M059J (cell line): ENCODE measurements around the gene PIP5KL1. TPM values are rescaled to one million over a fixed set of nuclear protein-coding genes. Genes with fewer than 3 reads are reported as not detected.

Source experiments
- DNase-seq: peaks from one replicate; pipeline ENCODE4 v3.0.0-alpha.2; 2012; ENCODE audit warnings: low read depth
- total RNA-seq: library from RNA; depleted of rRNA; stranded (reverse); fragments of >200 nt; shearing (Covaris generic); gene quantifications from 2 replicates; pipeline ENCODE4 v1.2.3, GENCODE V29; 2014

PIP5KL1 gene
- total RNA-seq, 1 experiment from 2014 or later = 1.6 TPM

GRCh38 chr9:127949827-127950512 is 19.4 kb upstream of the PIP5KL1 start:
- no peak for DNase-seq

- no peak for DNase-seq
Observed at GRCh38 chr9:127947841-127948710, 17.5 kb upstream of the PIP5KL1 start.

- no peak for DNase-seq
Observed at GRCh38 chr9:127946728-127947127, 16.2 kb upstream of the PIP5KL1 start.

GRCh38 chr9:127945942-127946341 is 15.4 kb upstream of the PIP5KL1 start:
- no peak for DNase-seq

- no peak for DNase-seq
Observed at GRCh38 chr9:127945338-127945737, 14.8 kb upstream of the PIP5KL1 start.

- DNase-seq = no peak
Observed at GRCh38 chr9:127944586-127945218, 14.1 kb upstream of the PIP5KL1 start.

GRCh38 chr9:127943731-127944144 is 13.2 kb upstream of the PIP5KL1 start:
- DNase-seq = peak; percentile 54

- DNase-seq = no peak
Observed at GRCh38 chr9:127943011-127943662, 12.6 kb upstream of the PIP5KL1 start.

- DNase-seq = peak; percentile 39
Observed at GRCh38 chr9:127942216-127943010, 11.8 kb upstream of the PIP5KL1 start.

GRCh38 chr9:127941961-127942215 is 11.3 kb upstream of the PIP5KL1 start:
- no peak for DNase-seq

- no peak for DNase-seq
Observed at GRCh38 chr9:127941062-127941960, 10.7 kb upstream of the PIP5KL1 start.

GRCh38 chr9:127940593-127940992 is 10.0 kb upstream of the PIP5KL1 start:
- DNase-seq = no peak

- DNase-seq = no peak
Observed at GRCh38 chr9:127938298-127938690, 7.7 kb upstream of the PIP5KL1 start.

GRCh38 chr9:127937388-127938297 is 7.1 kb upstream of the PIP5KL1 start, which contains the start of gene DPM2:
TSS of gene DPM2 (minus strand) at chr9:127937854. CDS start at chr9:127937820, 34 bp downstream.
- DNase-seq = peak; percentile 85

- DNase-seq = no peak
Observed at GRCh38 chr9:127937056-127937387, 6.4 kb upstream of the PIP5KL1 start.

- DNase-seq = no peak
Observed at GRCh38 chr9:127936347-127936852, 5.8 kb upstream of the PIP5KL1 start.

GRCh38 chr9:127935765-127936221 is 5.2 kb upstream of the PIP5KL1 start:
- DNase-seq = no peak

- DNase-seq = no peak
Observed at GRCh38 chr9:127934986-127935385, 4.4 kb upstream of the PIP5KL1 start.

- DNase-seq = no peak
Observed at GRCh38 chr9:127934248-127934647, 3.7 kb upstream of the PIP5KL1 start.
